Measurements from ENCODE around the gene MAPK9. TPM values are rescaled to one million over a fixed set of nuclear protein-coding genes. Genes with fewer than 3 reads are reported as not detected.
"Not testable (repeated sequence)": the region's sequence is repeated elsewhere in the genome, so short reads cannot be mapped to it uniquely, and the experiment has no call there.

MAPK9 gene
- total RNA-seq, 1 donor from 2014 or later, result 32.5 TPM

GRCh38 chr5:180234271-180234670 lies 57.6 kb downstream of the MAPK9 start:
- DNase-seq, result no peak

DNA sequence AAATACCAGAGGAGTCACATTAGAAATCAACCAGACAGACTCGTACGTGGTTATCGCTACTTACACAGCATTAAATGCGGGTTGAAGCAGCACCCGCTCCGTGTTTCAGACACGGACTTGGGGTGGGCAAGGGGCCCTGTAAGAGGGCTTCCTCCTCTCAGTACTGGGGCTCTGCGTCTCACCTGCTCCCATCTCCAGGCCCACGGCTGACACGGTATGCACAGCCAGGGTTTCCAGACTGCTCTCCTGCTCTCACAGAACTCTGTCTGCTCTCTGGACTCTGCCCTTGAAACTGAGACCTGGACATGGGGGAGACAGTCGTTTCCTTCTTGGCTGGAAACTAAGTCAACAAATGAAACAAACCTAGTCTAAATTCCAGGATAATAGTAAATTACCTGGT lies 58.2 kb downstream of the MAPK9 start:
- DNase-seq, result no peak

DNA sequence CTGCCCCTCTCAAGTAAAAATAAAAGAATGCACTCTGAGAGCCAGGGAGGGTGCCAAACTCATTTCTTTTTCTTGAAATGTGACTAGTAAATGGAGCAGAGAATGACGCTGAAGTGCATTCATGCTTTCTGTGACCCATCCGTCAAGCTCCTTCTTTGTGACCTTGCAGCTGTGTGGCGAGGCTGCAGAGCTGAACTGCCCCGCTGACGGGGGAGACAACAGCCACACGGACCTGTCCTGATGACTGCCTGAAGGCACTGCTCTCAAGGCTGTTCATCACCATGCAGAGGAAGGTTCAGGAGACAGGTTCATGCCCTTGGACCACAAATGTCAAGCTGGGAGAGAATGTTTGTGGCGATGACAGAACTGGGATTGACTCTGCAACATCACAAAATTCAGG lies 61.9 kb downstream of the MAPK9 start:
- DNase-seq, result no peak

DNA sequence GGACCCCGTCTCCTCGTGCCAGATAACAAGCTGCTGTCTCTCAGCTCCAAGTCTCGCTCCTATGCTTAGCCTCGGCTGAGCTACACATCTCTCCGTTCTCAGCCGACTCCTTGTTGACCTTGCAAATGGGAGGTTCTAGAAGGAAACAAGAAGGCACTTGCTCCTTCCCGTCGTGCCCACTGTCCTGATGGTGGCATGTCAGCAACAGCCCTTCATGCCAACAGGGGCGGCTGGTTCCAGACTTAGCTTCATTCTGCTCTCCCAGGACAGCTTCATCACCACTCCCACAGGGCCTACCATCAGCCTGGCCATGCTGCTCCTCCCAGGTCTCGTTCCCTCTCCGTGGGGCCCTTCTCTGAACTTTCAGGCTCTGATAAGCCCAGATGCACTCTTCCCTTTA lies 69.8 kb downstream of the MAPK9 start:
- DNase-seq, result no peak

GRCh38 chr5:180217797-180218196 lies 74.1 kb downstream of the MAPK9 start:
- DNase-seq, result no peak

DNA sequence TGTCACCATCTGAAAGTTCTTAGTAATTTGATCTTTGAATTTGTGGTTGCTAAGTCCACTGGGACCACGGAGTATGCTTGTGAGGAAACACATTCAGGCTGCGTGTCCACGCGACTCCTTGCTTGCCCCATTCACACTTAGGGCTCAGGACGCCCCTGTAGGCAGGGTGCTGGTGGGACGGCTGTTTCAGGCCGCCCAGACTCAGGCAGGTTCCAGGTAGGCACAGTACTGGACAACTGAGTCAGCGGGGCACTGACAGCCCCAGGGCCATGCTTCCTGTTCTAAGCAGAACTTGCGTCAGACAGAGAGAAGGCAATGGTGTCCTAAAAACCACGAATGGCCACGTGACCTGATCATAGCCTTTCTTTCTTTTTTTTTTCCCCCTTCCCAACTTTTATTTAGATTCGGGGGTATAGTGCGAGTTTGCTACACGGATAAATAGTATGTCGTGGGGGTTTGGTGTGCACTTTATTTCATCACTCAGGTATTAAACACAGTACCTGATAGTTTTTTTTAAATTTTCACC lies 75.2 kb downstream of the MAPK9 start:
- DNase-seq, result no peak

DNA sequence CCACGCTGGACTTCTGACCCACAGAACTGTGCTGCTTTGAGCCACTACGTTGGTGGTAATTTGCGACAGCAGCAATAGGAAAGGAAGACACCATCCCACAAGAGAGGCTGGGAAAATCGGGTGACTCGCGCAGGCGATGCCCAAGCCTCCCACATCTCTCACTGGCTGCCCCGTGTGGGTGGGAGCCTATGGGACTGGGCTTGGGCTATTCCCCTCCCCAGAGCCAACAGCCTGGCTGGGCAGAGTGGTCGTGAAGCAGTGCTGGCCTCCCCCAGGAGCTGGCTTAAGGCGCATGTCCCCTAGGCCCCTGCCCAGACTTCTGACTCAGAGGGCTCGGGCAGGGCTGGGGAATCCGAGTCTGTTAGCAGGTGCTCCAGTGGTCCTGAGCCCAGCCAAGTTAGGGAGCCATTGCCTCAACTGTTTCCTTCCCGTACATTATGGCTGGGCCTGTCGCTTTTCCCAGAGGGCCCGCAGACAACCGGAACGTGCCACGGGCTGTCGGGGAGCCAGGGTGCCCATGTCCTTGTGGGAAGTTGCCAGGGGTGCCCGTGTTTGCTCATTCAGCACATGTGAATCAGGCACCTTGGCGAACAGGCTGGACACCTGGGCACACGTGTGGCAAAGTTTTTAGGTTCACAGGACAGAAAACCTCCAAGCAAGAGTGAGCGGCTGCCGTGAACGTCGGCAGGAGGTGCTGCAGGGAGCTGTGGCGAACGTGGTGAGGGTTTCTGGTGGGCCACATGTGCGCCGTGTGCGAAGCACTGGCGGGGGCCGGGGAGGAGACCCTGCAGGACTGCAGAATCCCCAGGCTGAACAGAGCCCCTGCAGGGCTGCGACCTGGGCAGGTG lies 75.9 kb downstream of the MAPK9 start:
- no peak for DNase-seq

DNA sequence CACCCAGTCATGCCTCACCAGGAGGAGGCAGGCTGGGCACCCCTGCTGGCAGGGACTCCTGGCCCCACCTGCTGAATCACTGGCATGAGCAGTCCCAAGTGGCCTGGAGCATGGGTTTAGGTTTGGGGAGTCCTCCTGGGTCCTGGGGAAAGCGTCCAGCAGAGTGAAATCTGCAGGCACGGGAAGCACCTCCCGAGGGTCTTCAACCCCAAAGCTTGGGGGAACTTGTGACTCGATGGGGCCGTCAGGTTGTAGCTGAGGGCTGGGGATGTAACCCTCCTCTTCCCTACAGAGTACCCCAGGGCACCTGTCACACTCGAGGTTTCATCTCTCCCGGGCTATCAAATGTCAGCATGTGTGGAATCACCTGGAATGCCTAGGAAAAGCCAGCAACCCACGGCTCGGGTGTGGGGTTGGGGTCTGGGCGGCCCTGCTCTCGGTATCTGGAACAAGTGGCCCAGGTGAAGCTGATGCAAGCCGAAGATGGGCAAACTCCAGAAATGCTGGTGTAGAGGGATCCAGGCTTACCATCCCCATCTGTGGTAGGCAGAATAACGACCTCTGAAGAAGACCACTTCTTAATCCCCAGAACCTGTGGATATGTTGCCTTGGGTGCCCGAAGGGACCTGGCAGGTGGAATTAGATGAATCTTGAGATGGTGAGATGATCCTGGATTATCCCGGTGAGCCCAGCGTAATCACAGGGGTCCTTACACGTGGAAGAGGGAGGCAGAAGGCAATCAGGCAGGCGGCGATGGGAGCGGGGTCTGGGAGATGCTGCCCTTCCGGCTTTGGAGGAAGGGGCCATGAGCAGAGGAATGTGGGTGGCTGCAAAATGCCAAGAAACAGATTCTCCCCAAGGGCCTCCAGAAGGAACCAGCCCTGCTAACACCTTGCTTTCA lies 76.8 kb downstream of the MAPK9 start:
- no peak for DNase-seq

DNA sequence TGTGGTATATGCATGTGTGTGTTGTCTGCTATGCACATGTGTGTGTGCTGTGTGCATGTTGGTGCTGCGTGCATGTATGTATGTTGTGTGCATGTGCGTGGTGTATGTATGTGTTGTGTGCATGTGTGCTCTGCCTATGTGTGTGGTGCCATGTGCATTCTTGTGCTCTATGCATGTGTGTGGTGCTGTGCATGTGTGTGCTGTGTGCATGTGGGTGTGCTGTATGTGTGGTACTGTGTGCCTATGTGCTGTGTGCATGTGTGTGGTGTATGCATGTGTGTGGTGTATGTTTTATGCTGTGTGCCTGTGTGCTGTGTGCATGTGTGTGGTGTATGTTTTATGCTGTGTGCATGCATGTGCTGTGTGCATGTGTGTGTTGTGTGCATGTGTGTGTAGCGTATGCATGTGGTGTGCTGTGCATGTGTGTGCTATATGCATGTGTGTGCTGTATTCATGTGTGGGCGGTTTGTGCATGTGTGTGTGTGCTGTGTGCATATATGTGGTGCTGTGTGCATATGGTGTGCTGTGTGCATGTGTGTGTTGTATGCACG lies 78.2 kb downstream of the MAPK9 start:
- no peak for DNase-seq

- no peak for DNase-seq
Observed at GRCh38 chr5:180213256-180213600, 78.7 kb downstream of the MAPK9 start.

DNA sequence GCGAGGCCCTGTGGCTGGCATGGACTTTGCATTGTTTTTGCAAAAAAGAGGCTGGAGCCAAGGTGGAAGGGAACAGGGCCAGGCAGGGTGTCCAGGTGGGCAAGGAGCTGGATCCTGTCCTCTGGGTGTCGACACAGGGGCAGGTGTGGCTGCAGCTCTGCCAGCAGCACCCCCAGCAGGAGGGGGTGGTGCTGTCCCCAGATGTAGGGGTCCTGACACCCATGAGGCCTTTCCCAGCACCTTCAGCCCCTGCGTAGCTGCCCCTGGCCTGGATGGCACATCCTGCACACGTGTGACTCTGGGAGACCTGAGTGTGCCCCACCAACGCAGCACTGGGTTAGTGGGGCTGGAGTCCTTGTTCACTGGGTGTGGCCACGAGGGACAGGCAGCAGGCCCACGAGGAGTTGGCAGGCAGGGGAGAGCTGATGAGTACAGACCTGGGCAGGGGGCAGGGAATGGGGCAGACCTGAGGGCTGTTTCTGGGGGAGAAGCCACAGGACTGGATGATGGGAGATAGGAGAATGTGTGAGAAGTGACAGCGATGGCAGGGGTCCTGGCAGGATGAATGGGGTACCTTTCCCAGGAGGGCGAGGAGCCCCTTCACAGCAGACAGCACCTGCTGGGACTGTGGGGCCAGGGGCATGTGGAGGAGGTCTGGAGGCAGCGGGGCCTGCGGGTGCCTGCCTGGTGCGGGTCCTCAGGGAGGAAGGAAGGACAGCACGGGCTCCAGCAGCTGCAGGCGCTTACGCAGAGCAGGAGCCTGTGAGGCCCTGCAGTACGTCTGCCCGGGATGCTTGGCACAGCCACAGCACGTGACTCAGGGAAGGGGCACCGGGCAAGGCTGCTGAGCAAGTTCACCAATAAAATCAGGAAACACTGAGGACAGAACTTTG lies 79.3 kb downstream of the MAPK9 start:
- DNase-seq, result no peak

DNA sequence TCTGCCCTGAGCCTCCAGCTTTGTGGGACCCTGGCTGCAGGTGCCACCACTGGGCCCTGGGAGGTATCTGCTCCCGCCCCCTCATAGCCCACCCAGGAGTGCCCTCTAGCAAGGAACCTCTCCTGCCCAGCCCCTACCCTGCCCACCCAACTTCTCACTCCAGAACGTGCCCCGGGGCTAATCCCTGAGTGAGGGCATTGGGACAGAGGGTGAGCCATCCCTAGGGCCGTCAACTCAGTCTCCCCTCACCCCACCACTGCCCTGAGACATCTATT lies 80.2 kb downstream of the MAPK9 start:
- DNase-seq, result no peak

DNA sequence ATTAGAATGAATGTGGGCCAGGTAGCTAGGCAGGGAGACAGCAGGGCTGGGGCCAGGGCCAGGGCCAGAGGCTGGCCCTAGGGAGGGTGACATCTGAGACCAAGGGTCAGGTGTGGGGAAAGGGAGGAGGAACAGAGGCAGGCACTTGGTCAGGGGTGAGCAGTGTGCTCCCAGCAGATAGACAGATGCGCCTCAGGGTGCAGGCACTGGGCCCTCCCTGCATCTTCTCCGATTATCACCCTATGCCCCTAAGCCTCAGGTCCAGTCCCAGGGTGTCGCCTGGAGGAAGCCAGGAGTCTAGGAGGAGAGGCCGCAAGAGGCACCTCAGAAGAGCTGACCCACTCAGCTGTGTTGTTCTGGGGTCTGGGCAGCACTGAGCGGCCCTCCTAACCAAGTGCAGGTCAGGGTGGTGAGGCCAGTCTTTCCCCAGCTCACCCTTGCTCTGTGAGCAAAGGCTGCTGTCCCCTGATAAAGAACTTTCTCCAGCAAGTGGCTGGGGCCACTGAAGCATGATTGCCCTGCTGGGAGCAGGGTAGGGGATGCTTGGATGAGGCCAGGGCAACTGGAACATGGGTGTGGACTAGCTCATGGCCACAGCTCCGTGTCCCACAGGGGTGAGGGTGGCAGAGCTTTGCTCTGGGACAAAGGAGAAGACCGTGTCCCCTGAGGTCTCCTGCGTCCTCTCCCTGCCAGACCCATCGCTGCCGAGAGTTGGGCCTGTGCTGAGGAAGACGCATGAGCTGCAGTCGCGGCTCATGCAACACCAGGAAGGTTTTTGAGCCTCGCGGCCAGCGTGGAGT lies 80.7 kb downstream of the MAPK9 start:
- DNase-seq, result no peak

DNA sequence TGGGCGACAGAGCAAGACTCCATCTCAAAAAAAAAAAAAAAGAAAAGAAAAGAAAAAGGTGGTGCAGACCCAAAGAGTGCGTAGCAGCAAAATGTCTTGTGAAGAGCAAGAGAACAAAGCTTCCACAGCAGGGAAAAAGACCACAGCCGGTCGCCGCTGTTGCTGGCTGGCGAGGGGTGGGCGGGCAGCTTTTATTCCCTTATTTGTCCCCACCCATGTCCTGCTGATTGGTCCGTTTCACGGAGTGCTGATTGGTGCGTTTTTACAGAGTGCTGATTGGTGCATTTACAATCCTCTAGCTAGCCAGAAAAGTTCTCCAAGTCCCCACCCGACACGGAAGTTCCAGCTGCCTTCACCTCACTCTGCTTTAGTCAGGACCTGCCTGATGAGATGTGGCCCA lies 81.8 kb downstream of the MAPK9 start:
- DNase-seq, result not testable (repeated sequence)

DNA sequence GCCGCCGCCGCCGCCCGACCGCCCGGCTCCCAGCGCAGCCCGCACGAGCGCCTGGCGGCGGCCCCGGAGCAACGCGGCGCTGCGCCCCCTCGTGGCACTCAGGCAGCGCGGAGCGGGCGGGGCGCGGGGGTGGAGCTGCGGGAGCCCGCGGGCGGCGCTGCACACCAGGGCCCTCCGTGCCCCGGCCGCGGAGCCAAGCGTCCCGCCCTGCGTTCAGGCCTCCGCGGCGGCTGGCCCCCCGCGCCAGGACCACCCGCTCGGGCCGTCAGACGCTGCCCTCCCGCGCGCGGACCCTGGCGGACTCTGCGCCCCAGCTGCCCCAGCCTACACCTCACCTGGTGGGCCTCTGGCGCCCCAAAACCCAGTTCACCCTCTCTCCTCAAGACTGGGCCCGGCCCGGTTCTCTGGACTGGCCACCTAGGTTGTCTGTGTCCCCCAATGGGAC lies 82.7 kb downstream of the MAPK9 start, which contains the start of gene RASGEF1C:
TSS of gene RASGEF1C (minus strand) at position 75 of the 445 bp plus-strand sequence. CDS start 71,159 bp downstream, outside the sequence.
- peak; percentile 85 for DNase-seq

DNA sequence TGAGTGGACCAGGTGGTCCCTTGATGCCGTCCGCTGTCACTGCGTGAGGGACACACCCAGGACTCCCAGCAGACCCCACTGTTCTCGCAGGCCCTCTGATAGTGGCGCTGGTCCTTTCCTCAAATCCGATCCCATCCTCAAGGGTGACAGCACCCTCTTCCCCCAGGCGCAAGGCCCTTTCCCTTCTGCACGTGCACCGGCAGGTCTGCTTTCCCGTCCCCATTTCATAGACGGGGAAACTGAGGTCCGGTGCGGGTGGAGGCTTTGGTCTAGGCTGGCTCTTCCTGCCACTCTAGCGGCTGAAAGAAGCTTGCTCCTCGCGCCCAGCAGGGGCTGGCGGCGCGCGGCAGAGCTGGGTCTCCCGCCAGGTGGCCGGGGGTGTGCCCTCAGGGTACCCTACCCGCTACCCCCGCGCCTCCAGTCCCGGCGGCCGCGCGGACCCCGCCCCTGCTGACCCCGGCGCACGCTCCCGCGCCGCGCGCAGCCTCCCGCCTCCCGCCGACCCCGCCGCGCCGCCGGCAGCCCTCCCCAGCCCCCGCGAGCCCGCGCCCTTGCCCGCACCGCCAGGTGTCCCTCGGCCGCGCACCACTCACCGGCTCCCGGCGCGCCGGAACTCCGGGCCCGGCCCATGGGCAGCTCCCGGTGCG lies 83.3 kb downstream of the MAPK9 start:
- DNase-seq, result peak; percentile 30

DNA sequence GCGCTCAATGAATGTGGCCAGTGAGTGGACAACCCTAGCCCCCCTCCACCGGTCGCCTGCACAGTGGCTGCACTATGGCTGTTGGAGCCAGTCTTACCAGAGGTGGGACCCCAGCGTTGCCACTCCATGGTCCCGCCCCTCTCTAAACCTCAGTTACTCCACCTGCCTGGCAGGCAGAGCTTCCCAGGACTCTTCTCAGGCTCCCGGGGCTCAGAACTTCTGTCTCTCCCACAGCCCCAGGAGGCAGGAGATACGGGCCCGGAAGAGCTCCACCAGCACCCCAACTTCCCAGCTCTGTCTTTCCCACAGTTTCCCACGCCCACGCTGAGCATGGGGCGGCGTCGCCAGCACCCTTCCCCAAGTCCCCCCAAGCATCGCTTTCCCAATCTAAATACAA lies 83.8 kb downstream of the MAPK9 start:
- DNase-seq, result no peak

- DNase-seq, result no peak
Observed at GRCh38 chr5:180207593-180207992, 84.3 kb downstream of the MAPK9 start.

DNA sequence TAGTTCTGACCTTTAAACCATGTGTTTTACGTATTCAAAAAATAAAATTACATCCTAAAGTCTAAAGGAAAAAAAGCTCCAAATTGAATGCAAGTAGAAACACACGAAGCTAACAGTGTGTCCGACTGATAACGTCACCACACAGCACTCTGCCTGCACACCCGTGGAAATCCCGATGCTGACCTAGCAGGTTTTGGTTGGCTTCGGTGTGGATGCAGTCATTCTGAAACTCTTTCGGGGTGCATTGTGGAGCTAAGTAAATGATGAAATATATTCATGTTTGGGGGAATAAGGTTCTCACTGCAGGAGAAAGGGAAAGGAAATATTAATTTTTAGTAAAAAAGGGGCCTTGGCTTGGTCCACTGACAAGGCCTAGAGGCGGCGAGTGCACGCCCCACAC lies 84.9 kb downstream of the MAPK9 start:
- DNase-seq, result no peak

DNA sequence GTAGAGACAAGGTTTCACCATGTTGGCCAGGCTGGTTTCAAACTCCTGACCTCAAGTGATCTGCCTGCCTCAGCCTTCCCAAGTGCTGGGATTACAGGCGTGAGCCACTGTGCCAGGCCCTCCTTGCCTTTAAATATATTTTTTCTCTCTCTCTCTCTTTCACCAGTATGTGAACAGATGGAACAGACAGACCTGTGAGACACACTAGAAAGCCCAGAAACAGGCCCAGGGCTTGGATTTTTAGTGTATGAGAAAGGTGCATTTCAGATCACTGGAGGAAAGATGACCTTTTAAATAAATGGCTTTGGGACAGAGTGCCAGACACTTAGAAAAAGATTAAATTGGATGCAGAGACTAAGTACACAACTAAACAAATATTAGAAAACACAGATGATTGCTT lies 86.0 kb downstream of the MAPK9 start:
- no peak for DNase-seq

Data from tongue (tissue), 2 donors.